ENCODE measurements around the gene PLA2G2D. TPM values are rescaled to one million over a fixed set of nuclear protein-coding genes. Genes with fewer than 3 reads are reported as not detected.

The PLA2G2D gene
- total and polyA plus RNA-seq, 2 of the 13 experiments (the other 11 are each of a cell fraction or from before 2014, with no cell fraction given), result not detected

- TF ChIP-seq, protein P1, sequence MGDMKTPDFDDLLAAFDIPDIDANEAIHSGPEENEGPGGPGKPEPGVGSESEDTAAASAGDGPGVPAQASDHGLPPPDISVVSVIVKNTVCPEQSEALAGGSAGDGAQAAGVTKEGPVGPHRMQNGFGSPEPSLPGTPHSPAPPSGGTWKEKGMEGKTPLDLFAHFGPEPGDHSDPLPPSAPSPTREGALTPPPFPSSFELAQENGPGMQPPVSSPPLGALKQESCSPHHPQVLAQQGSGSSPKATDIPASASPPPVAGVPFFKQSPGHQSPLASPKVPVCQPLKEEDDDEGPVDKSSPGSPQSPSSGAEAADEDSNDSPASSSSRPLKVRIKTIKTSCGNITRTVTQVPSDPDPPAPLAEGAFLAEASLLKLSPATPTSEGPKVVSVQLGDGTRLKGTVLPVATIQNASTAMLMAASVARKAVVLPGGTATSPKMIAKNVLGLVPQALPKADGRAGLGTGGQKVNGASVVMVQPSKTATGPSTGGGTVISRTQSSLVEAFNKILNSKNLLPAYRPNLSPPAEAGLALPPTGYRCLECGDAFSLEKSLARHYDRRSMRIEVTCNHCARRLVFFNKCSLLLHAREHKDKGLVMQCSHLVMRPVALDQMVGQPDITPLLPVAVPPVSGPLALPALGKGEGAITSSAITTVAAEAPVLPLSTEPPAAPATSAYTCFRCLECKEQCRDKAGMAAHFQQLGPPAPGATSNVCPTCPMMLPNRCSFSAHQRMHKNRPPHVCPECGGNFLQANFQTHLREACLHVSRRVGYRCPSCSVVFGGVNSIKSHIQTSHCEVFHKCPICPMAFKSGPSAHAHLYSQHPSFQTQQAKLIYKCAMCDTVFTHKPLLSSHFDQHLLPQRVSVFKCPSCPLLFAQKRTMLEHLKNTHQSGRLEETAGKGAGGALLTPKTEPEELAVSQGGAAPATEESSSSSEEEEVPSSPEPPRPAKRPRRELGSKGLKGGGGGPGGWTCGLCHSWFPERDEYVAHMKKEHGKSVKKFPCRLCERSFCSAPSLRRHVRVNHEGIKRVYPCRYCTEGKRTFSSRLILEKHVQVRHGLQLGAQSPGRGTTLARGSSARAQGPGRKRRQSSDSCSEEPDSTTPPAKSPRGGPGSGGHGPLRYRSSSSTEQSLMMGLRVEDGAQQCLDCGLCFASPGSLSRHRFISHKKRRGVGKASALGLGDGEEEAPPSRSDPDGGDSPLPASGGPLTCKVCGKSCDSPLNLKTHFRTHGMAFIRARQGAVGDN (CRISPR knock-in tag; IDR thresholded peaks at IDR 0.05), result peak; percentile 37; the same call in 1 of the 2 replicates
- TF ChIP-seq ZNF225 (CRISPR knock-in tag; IDR thresholded peaks at IDR 0.05) (0 out of 2 replicates have a peak, but pooled peaks have one; percentile 6), CHD2 (IDR thresholded peaks at IDR 0.05; ENCODE audit: low read depth, low read length) (no peak), DBP (CRISPR knock-in tag; IDR thresholded peaks at IDR 0.05; ENCODE audit: not compliant biosample characterization) (no peak)
- TF ChIP-seq, protein P2, sequence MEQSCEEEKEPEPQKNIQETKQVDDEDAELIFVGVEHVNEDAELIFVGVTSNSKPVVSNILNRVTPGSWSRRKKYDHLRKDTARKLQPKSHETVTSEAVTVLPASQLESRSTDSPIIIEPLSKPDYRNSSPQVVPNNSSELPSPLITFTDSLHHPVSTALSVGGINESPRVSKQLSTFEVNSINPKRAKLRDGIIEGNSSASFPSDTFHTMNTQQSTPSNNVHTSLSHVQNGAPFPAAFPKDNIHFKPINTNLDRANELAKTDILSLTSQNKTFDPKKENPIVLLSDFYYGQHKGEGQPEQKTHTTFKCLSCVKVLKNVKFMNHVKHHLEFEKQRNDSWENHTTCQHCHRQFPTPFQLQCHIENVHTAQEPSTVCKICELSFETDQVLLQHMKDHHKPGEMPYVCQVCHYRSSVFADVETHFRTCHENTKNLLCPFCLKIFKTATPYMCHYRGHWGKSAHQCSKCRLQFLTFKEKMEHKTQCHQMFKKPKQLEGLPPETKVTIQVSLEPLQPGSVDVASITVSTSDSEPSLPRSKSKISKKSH (CRISPR knock-in tag; IDR thresholded peaks at IDR 0.05; ENCODE audit: borderline replicate concordance), result 0 out of 2 replicates have a peak, but pooled peaks have one; percentile 1
Observed at GRCh38 chr1:20152599-20152930, 33.2 kb upstream of the PLA2G2D start (continued).
